Adipocyte (in vitro differentiated cells): Measurements from ENCODE around the gene CMTM4.
"Not testable (repeated sequence)": the region's sequence is repeated elsewhere in the genome, so short reads cannot be mapped to it uniquely, and the experiment has no call there.

ENCODE experiments used
- DNase-seq: peaks from one replicate; pipeline ENCODE4 v3.0.0-alpha.2; 2015; ENCODE audit warnings: low read depth
- H3K27me3 ChIP-seq: replicated peaks from 2 replicates; pipeline ENCODE4 v1.7.0; 2013; ENCODE audit warnings: mild to moderate bottlenecking, low read length, moderate library complexity; ENCODE audit not compliant: control insufficient read depth, insufficient read depth
- H3K36me3 ChIP-seq: 2 replicates; pipeline ENCODE4 v1.7.0; 2013; ENCODE audit warnings: low read length, mild to moderate bottlenecking, moderate library complexity; ENCODE audit not compliant: control insufficient read depth, insufficient read depth, severe bottlenecking
- H3K4me1 ChIP-seq: 2 replicates; pipeline ENCODE4 v1.7.0; 2013; ENCODE audit warnings: mild to moderate bottlenecking, low read length, moderate library complexity; ENCODE audit not compliant: control insufficient read depth, insufficient read depth
- H3K4me3 ChIP-seq: 2 replicates; pipeline ENCODE4 v1.7.0; 2013; ENCODE audit warnings: mild to moderate bottlenecking, low read length, moderate library complexity
- H3K9ac ChIP-seq: 2 replicates; pipeline ENCODE4 v1.7.0; 2013; ENCODE audit warnings: mild to moderate bottlenecking, low read length, moderate library complexity
- H3K9me3 ChIP-seq: 2 replicates; pipeline ENCODE4 v1.7.0; 2013; ENCODE audit warnings: mild to moderate bottlenecking, low read length, moderate library complexity; ENCODE audit not compliant: control insufficient read depth

CMTM4 gene

GRCh38 chr16:66567270-66567669, 129.3 kb downstream of the CMTM4 start:
- H3K4me3 ChIP-seq, H3K9ac ChIP-seq, H3K27me3 ChIP-seq, DNase-seq, H3K9me3 ChIP-seq: not testable (repeated sequence)
- Histone ChIP-seq H3K4me1 (peaks cover 29% of the 10 kb centered on the region), H3K36me3 (peaks cover 21% of the 10 kb centered on the region)

- peaks cover 21% of the 10 kb centered on the region for H3K36me3 ChIP-seq
- H3K9ac ChIP-seq = no peak within 1 kb of the TSS
- H3K9me3 ChIP-seq = no peaks in the 10 kb centered on the region
- no peak for DNase-seq
- H3K4me3 ChIP-seq = no peak within 1 kb of the TSS
- H3K27me3 ChIP-seq = no peaks in the 10 kb centered on the region
- H3K4me1 ChIP-seq = peaks cover 32% of the 10 kb centered on the region
Observed at GRCh38 chr16:66566051-66566901, 130.3 kb downstream of the CMTM4 start, which contains the start of gene CMTM1. CMTM1 (plus strand) TSS chr16:66566439; CDS start chr16:66566514, 75 bp downstream.
